CD4-positive, alpha-beta T cell treated with Interferon alpha-2 for 1 hour (primary cell): ENCODE data around the gene CFD.
"Not testable (repeated sequence)": the region's sequence is repeated elsewhere in the genome, so short reads cannot be mapped to it uniquely, and the experiment has no call there.

ENCODE experiments used
- DNase-seq, 2 donors: peaks; one replicate each; pipeline ENCODE4 v3.0.0-alpha.2; 2020 to 2022

CFD gene

DNA sequence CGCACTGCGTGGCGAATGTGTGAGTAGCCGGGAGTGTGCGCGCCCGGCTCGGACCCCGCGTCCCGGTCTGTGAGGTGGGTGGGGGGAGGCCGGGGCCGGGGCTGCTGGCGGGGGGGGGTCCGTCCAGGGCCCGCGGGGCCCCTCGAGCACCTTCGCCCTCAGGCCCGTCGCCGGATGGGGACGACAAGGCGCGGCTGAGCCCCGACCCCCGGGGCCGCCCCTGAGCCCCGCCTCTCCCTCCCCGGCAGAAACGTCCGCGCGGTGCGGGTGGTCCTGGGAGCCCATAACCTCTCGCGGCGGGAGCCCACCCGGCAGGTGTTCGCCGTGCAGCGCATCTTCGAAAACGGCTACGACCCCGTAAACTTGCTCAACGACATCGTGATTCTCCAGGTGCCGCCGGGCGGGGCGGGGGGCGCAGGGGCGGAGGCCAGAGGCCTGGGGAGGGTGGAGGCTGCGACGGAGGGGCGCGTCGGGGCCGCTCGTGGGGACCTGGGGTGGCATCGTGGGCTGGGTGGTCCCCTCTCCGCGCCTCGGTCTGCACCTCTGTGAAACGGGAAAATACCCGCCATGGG, 6.4 kb upstream of the CFD start:
- DNase-seq, result no peak

DNA sequence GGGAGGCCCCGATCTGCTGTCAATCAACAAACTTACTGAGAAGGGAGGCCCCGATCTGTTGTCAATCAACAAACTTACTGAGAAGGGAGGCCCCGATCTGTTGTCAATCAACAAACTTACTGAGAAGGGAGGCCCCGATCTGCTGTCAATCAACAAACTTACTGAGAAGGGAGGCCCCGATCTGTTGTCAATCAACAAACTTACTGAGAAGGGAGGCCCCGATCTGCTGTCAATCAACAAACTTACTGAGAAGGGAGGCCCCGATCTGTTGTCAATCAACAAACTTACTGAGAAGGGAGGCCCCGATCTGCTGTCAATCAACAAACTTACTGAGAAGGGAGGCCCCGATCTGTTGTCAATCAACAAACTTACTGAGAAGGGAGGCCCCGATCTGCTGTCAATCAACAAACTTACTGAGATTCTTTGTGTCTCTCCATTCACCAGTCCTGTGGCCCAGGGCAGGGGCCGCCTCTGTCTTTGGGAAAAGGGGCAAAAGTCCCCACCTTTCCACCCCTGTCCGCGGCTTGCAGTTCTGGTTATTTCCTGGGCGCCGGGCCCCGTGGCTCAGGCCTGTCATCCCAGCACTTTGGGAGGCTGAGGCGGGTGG, 5.7 kb upstream of the CFD start:
- not testable (repeated sequence) for DNase-seq

DNA sequence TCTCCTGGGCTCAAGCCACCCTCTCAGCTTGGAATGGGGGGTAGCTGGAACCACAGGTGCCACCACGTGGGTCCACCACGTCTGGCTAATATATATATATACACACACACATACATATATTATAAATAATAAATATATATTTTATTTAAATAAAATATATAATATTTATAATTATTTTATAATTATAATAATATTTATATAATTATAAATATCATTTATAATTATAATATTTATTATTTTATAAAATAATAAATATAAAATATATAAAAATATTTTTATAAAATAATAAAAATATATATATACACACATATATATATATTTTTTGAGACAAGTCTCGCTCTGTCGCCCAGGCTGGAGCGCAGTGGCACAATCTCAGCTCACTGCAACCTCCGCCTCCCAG, 4.9 kb upstream of the CFD start:
- DNase-seq, result no peak

DNA sequence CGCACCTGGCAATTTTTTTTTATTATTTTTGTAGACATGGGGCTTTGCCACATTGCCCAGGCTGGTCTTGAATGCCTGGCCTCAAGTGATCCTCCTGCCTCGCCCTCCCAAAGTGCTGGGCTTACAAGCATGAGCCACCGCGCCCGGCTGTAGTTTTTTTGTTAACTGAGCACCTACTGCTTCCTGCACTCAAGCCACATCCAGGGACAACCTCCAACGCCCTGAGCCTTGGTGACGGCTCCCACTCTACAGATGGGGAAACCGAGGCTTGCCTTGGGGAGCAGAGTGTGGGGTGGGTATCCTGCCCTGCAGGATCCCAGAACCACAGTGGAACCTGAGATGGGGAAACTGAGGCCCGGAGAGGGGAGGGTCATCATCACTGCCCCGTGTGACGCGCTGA, 4.3 kb upstream of the CFD start:
- DNase-seq, result no peak

DNA sequence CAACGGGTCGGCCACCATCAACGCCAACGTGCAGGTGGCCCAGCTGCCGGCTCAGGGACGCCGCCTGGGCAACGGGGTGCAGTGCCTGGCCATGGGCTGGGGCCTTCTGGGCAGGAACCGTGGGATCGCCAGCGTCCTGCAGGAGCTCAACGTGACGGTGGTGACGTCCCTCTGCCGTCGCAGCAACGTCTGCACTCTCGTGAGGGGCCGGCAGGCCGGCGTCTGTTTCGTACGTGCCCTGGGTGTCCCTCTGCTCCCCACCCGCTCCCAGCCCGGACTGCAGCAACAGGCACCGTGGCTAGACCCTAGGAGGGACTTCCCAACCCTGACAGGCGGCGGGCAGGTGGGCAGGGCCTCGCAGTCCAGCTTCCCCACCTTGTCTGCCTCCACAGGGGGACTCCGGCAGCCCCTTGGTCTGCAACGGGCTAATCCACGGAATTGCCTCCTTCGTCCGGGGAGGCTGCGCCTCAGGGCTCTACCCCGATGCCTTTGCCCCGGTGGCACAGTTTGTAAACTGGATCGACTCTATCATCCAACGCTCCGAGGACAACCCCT, 3.8 kb upstream of the CFD start:
- DNase-seq, result no peak

DNA sequence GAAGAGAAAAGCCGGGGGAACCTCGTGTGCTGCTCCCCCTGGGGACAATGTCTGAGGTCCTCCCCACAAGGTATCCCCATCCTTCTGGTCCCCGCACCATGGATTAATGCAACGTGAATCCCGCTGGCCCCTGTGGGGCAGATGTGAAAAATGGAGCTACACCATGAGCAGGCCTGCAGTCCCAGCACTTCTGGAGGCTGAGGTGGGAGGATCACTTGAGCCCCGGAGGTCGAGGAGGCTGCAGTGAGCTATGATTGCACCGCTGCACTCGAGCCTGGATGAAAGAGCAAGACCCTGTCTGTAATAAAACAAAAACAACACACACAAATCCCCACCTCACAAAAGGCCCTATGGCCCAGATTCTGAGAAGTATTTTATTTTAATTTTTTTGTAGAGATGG, 1.2 kb upstream of the CFD start:
- DNase-seq, result no peak

DNA sequence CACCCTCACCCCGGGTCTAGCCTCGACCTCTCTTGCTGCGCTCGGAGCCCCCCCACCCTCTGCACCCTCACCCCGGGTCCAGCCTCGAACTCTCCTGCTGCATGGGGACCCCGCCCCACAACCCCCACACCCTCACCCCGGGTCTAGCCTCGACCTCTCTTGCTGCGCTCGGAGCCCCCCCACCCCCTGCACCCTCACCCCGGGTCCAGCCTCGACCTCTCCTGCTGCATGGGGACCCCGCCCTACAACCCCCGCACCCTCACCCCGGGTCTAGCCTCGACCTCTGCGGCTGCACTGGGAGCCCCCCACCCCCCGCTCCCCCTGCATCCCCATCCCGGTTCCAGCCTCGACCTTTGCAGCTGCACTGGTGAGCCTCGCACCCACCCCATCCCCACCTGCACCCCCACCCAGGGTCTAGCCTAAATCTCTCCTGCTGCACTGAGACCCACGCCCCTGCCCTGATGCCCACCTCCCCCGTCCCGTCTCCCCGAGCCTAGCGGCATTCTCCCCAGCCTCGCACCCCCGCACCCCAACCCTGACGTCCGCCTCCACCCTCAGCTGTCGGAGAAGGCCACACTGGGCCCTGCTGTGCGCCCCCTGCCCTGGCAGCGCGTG, 1.8 kb downstream of the CFD start:
- DNase-seq, result no peak

DNA sequence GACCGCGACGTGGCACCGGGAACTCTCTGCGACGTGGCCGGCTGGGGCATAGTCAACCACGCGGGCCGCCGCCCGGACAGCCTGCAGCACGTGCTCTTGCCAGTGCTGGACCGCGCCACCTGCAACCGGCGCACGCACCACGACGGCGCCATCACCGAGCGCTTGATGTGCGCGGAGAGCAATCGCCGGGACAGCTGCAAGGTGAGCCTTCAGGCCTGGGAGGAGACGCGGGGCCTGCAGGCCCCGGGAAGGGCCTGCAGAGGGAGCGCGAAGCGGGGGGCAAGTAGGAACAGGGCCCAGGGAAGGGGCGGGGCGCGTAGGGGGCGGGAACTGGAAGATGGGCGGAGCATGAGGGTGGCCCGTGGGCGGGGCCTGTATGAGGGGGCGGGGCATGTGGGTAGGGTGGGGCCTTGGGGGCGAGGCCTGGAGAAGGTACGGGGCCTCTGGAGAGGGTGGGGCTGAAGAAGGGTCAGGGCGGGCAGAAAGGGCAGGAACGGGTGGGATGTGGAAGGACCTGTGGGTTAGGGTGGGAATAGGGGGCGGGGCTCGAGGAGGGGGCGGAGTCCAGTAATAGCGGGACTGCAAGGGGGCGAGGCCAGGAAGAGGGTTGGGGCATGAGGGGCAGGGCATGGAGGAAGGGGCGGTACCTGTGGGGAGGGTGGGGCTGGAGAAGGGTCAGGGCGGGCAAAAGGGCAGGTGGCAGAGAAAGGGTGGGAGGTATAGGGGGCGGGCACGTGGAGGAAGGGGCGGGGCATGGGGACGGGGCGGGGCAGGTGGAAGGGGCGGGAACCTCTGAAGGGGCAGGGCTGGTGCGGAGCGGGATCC, 2.5 kb downstream of the CFD start:
- DNase-seq, result peak; percentile 73 to 74

DNA sequence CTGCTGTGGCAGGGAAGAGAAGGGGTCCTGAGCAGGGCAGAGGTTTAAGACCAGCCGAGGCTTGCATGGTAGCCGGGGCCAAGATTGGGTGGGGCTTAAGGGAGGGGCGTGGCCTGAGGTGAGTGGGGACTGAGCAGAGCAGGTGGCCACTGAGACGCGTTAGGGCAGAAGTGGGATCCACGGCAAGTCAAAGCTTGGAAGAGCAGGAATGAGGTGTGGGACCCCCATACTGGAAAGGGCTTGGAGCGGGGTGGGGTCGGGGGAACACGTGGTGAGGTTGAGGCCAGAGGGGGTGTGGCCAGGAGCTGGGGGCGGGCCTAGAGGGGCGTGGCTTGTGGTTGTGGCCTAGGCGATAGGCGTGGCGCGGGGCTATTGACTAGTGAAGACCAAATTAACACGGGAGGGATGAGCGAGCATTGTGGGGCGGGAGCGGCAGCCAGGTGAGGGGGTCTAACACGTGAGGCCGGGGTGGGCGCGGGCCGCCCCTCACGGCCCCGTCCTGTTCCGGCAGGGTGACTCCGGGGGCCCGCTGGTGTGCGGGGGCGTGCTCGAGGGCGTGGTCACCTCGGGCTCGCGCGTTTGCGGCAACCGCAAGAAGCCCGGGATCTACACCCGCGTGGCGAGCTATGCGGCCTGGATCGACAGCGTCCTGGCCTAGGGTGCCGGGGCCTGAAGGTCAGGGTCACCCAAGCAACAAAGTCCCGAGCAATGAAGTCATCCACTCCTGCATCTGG, 3.3 kb downstream of the CFD start:
- peak; percentile 82 to 85 for DNase-seq

DNA sequence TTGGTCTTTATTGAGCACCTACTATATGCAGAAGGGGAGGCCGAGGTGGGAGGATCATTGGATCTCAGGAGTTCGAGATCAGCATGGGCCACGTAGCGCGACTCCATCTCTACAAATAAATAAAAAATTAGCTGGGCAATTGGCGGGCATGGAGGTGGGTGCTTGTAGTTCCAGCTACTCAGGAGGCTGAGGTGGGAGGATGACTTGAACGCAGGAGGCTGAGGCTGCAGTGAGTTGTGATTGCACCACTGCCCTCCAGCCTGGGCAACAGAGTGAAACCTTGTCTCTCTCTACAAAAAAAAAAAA, 3.8 kb downstream of the CFD start:
- no peak for DNase-seq

DNA sequence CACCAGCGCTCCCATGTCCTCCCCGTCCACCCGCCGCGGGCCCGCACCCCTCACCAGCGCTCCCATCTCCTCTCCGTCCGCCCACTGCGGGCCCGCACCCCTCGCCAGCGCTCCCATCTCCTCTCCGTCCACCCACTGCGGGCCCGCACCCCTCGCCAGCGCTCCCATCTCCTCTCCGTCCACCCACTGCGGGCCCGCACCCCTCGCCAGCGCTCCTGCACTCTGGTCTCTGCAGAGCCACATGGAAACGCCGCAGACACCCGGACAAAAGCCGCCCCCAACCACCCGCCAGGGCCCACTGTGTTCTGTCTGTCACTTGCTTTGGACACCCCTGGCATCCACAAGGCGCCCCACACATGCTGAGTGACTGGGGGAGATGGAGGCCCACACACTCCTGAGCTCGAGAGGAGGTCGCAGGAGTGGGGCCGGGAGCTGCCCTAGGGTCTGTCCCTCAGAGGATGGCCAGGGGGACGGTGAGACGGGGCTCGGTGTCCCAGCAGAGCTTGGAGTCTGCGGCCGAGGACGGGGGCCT, 7.4 kb downstream of the CFD start:
- no peak for DNase-seq

DNA sequence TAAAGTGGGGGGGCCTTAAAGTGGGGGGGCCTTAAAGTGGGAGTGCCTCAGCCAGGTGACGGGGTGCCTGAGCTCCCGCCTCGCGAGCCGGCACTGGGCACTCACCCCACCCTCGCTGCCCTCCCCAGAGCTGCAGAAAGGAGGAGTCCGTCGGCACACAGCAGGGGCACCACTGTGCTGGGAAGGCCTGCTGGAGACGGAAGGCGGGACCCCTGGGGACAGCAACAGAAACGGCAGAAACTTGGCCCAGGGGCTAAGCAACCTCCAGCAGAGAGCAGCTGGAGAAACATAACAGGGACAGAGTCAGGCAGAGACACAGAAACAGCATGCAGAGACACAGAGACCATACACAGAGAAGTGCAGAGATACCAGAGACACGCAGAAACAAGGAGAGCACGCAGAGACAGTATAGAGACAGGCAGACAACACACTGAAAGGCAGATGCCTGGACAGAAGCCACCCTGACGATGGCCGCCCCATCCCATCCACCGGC, 7.9 kb downstream of the CFD start:
- DNase-seq, result no peak

DNA sequence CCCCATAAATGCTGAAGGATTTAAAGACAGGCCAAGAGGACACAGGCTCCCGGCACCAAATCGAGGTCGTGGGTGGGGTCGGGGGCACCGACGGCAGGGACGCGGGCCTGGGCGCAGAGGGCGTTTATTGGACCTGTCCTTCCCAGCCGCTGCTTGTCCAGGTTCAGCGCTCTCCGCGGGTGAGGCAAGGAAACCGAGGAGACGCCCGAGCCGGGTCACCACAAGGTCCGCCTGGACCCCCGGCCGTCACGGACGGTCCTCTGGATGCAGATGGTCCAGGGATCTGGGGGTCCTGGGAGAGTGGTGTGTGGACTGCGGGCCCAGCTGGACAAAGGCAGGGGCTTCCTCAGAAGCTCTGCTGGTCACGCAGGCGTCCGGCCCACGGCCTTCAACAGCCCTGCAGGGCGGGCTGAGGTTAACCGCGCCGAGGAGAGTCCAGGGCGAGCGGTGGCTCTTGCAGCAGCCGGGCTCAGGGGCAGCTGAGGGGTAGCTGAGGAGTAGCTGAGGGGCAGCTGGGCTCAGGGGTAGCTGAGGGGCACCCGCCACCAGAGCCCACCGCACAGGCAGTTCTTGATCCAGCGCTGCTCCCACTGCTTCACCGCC, 8.5 kb downstream of the CFD start:
- DNase-seq, result no peak

DNA sequence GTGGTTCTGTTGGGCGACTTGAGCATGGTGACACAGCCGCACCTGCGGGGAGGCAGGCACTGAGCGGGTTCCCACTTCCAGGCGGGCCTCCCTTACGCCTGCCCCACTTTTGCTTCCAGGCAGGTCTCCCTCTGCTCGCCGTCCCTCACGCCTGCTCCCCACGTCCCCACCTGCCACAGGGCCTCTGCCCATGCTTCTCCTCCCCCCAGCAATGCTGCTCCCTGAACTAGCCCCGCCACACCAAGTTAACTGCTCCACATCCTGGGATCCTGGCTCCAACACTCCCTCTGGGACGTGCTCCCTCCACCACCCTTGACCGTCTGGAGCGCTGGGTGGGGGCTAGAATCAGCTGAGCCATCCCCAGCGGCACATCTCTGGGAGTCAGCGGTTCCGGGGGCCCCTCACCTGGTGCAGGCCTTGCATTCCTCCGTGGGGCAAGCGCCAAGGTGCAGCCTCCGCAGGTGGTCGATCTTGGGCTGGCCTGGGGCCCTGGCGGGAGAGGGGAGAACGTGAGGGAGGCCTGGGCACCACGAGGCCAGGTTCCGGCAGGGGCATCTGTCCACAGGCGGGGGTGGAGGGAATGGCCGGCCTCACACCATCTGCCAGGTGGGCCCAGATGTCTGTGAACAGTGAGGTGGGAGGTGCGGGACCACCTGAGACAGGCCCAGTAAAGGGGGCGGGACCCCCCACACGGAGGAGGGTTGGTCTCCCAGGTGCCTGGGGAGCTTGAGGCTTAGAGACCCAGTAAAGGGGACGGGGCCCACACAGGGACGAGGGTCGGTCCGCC, 9.2 kb downstream of the CFD start:
- no peak for DNase-seq

DNA sequence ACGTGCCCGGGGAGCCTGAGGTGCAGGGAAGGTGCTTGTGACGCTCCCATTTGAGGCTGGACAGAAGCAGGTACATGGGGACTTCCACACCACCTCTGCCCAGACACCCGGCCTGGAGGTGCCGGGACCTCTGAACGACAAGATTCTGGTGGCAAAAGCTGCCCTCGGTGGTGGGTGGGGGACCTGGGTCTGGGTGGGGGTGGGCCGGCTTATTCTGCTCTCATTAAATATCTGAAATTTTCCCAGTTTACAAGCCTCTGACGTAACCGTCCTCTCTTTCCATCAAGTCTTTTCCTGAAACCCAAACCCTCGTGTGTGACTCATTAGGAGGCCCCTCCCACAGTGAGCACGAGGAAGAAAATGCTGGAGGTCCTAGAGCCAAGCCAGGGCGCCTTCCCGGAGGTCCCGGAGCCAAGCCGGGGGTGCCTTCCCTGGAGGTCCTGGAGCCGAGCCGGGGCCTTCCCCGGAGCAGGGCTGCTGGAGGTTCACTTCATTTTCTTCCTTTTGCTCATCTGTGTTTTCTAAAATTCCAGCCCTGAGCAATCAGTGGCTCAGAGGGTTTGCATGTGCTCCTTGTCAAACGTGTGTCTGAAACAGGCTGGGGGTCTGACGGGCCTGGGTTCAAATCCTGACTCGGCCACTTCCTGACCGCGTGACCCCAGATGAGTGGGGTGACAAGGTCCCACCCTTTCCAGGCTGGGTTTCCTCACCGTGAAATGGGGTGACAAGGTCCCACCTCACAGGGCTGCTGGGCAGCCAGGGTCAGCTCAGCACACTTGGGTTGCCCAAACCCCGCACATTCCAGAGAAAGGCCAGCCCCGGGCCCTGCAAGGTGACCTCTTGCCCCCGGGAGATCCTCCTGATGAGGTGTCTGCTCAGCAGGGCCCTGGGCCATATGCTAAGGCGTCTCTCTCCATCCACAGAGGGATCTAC, 10.0 kb downstream of the CFD start:
- no peak for DNase-seq

DNA sequence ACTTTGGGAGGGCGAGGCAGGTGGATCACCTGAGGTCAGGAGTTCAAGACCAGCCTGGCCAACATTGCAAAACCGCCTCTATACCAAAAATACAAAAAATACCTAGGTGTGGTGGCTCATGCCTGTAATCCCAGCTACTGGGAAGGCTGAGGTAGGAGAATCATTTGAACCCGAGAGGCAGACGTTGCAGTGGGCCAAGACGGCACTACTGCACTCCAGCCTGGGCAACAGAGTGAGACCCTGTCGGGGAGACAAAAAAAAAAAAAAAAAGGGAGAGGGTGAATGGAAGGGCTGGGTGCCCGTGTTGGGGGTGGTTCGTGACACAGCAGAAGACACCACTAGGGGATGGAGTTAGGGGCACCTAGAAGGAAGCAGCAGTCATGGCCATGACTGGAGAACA, 10.8 kb downstream of the CFD start:
- no peak for DNase-seq

DNA sequence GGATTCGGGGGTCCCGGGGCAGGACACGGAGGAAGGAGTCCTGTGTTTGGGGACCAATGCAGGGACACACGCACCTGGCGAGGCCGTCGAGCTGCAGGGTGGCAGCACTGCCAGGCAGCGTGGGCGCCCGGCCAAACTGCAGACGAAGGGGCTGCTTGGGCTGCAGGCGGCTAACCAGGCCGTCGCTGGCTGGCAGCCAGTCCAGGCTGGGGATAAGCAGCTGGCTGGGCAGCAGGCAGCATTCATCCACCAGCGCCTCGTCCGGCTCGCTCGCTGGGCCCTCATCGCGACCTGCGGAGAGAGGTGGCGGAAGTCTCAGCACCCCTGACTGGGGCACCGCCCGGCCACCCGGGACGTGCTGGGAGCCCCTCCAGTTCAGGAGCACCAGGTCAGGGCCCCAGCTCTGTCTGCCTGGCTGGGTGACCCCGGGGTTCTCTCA, 11.5 kb downstream of the CFD start:
- DNase-seq, result no peak

DNA sequence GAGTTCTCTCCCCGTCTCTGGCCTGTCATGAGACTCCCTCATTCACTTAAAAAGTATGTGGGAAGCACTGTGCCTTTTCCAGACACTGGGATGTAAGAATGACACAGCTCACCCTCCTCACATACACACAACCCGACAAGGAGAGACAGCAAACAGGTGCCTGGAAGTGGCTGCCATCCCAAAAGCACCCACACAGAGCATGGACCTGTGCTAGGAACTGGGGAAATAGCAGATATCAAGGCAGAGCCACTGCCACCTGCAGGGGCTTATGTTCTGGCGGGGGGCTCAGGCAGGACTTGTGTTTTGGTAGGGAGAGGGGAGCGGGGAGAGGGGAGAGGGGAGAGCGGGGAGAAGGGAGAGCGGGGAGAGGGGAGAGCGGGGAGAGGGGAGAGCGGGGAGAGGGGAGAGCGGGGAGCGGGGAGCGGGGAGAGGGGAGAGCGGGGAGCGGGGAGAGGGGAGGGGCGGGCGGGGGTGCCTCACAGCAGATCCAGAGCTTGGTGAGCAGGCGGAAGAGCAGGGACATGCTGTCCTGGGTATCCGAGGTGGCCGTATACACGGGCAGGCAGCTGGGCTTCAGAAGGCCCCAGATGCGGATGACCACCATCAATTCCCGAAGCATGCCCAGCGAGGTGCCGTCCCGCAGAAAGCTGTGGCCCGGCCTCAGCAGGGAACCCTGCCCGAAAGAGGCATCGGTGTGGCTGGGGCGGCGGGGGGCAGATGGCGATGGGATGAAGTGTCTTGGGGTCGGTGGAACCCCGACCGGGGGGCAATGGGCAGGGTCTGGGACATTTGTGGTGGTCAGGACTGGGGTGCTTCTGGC, 12.2 kb downstream of the CFD start:
- no peak for DNase-seq

DNA sequence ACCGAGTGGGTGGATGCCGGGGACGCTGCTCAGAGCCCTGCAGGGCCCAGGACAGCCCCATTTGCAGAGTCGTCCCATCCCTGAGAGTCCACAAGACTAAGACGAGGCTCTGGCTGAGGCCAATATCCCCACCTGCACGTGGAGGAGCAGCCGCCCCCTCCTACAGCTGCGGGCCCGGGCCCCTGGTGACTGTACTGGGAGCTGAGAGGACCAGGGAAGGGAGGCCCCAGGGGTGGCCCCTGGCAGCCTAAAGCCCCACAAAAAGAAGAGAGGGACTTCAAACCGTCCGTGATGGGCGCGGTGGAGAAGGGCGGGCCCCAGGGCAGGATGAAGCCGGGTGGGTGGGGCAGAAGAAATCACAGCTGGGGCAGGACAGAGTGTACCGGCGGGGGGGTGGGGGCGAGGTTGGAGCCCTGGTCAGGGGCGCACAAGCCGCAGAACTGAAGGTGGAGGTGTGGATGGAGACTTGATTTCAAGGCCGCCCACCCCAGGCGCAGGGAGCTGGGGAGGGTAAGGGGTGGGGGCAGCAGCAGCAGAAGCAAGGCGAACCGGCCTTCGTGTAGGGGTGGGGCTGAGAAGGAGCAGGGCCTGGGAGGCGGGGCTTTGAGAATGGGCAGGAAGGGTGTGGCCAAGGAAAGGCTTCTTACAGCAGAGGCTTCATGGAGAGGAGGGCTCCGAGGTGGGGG, 12.9 kb downstream of the CFD start:
- DNase-seq, result peak; percentile 90
